Fibroblast of upper back skin (primary cell): ENCODE results near the gene TM9SF4.

Experiments used
- DNase-seq: peaks from one replicate; pipeline ENCODE4 v3.0.0-alpha.2; 2013

Gene TM9SF4

GRCh38 chr20:32109392-32110172 is at the start of gene TM9SF4:
Gene TM9SF4 (plus strand): TSS chr20:32109714. CDS start chr20:32109741, 27 bp downstream.
- DNase-seq: peak; percentile 96

GRCh38 chr20:32062776-32063170 is 46.7 kb upstream of the TM9SF4 start:
- DNase-seq: peak; percentile 10

GRCh38 chr20:32063695-32064094 is 45.8 kb upstream of the TM9SF4 start:
- DNase-seq: no peak

GRCh38 chr20:32064667-32065066 is 44.8 kb upstream of the TM9SF4 start:
- no peak for DNase-seq

- peak; percentile 99 for DNase-seq
Observed at GRCh38 chr20:32067234-32067821, 42.2 kb upstream of the TM9SF4 start.

- no peak for DNase-seq
Observed at GRCh38 chr20:32068174-32068573, 41.3 kb upstream of the TM9SF4 start.

- DNase-seq: no peak
Observed at GRCh38 chr20:32069711-32070110, 39.8 kb upstream of the TM9SF4 start.

GRCh38 chr20:32070282-32070681 is 39.2 kb upstream of the TM9SF4 start:
- no peak for DNase-seq

GRCh38 chr20:32070690-32071213 is 38.8 kb upstream of the TM9SF4 start:
- no peak for DNase-seq

- no peak for DNase-seq
Observed at GRCh38 chr20:32071395-32072167, 37.9 kb upstream of the TM9SF4 start.

- DNase-seq: peak; percentile 10
Observed at GRCh38 chr20:32072168-32072750, 37.3 kb upstream of the TM9SF4 start.

- DNase-seq: no peak
Observed at GRCh38 chr20:32075534-32075933, 34.0 kb upstream of the TM9SF4 start.

- DNase-seq: no peak
Observed at GRCh38 chr20:32077190-32077589, 32.3 kb upstream of the TM9SF4 start.

GRCh38 chr20:32078322-32078721 is 31.2 kb upstream of the TM9SF4 start:
- no peak for DNase-seq

GRCh38 chr20:32078791-32079190 is 30.7 kb upstream of the TM9SF4 start:
- DNase-seq: no peak

GRCh38 chr20:32079655-32080109 is 29.8 kb upstream of the TM9SF4 start:
- DNase-seq: no peak

- DNase-seq: no peak
Observed at GRCh38 chr20:32080783-32081182, 28.7 kb upstream of the TM9SF4 start.

- no peak for DNase-seq
Observed at GRCh38 chr20:32083469-32083868, 26.0 kb upstream of the TM9SF4 start.

GRCh38 chr20:32087070-32087469 is 22.4 kb upstream of the TM9SF4 start:
- no peak for DNase-seq

- DNase-seq: no peak
Observed at GRCh38 chr20:32088759-32089158, 20.8 kb upstream of the TM9SF4 start.

- no peak for DNase-seq
Observed at GRCh38 chr20:32089637-32090362, 19.7 kb upstream of the TM9SF4 start.

- peak; percentile 81 for DNase-seq
Observed at GRCh38 chr20:32091888-32092346, 17.6 kb upstream of the TM9SF4 start.
